Mammary epithelial cell (primary cell): Measurements from ENCODE around the gene RASA1.

Source experiments
- CTCF ChIP-seq, 2 donors: IDR thresholded peaks in 1 of 2; conservative IDR thresholded peaks in 1 of 2; 2 replicates each; pipeline ENCODE4 v1.5.1; 2011 to 2012; ENCODE audit warnings: inconsistent platforms in 2 of 2, low read length in 2 of 2, mild to moderate bottlenecking in 2 of 2, control low read depth in 1 of 2, low read depth in 1 of 2; ENCODE audit not compliant: insufficient read depth in 1 of 2; ENCODE audit errors: extremely low read depth in 1 of 2
- EZH2 ChIP-seq: IDR thresholded peaks from 2 replicates; pipeline ENCODE4 v1.6.1; 2012; ENCODE audit warnings: low read length, inconsistent platforms, borderline replicate concordance

DNA sequence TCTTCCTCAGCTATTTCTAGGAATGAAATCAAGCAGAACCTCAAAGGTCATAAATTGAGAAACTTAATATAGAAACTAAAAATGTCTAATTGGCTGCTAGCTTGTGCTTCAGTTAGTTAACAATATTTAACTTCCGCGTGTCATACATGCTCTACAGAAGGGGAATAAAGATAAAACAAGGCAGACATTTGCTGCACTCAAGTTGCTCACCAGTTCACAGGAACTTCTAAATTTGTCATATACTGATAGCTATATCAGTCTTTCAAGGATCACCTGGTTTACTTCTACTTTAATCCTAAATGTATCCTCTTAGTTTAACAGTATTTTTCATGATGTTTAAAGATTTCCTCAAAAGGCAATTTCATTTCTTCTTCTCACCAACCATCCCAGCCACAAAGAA, 136.7 kb downstream of the RASA1 start:
- TF ChIP-seq CTCF (conservative IDR thresholded peaks at IDR 0.05 in 1 of 2, IDR thresholded peaks at IDR 0.05 in 1 of 2; ENCODE audit: extremely low read depth in 1 of 2, insufficient read depth in 1 of 2, low read depth in 1 of 2, low read length in 2 of 2) (no peak), EZH2 (no peak)
